Measurements from ENCODE around the gene THAP7.
"Not testable (repeated sequence)": the region's sequence is repeated elsewhere in the genome, so short reads cannot be mapped to it uniquely, and the experiment has no call there.

The THAP7 gene

GRCh38 chr22:20977019-20977418, 24.9 kb downstream of the THAP7 start:
- DNase-seq, result no peak

DNA sequence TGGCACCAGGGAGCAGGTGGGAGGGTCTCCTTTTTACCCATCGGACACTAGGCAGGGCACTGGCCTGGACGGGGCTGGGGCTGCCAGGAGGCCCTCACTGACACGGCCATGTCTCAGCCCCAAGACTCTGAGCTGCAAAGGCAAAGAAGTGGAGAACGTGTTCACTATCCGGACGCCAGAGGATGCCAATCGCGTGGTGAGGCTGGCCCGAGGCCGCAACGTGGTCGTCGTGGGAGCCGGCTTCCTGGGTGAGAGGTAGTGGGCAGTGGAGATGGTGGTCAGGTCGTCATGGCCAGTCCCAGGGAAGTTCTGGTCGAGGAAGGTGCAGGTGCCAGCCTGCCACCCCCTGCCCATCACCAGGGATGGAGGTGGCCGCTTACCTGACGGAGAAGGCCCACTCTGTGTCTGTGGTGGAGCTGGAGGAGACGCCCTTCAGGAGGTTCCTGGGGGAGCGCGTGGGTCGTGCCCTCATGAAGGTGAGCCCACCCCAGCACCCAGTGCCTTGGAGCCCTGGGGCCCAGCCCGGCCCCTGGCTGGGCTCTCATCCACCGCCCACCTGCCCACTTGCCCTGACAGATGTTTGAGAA, 25.5 kb downstream of the THAP7 start:
- no peak for DNase-seq

- no peak for DNase-seq
These were observed 26.2 kb downstream of the THAP7 start for GRCh38 chr22:20975541-20976290.

DNA sequence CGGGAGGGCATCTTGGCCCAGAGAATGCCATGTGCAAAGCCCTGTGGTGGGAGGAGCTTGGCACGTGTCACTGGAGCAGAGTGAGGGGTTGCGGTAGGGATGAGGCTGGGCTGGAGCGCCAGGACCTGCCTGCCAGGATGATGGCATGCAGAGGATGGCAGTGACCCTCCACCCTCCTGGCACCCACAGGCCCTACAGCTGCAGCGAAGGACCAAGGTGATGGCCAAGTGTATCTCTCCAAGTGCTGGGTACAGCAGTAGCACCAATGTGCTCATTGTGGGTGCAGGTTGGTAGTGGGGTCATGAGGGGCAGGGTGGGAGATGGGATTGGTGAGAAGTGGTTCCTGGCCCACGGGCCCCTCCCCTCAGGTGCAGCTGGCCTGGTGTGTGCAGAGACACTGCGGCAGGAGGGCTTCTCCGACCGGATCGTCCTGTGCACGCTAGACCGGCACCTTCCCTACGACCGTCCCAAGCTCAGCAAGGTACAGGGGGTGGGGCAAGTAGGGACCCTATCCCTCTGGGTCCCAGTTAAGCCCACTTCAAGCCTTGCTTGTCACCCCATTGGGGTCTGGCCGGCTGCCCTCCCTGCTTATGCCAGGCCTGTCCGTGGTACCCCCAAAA, 27.5 kb downstream of the THAP7 start:
- DNase-seq, result no peak

GRCh38 chr22:20973634-20974286, 28.2 kb downstream of the THAP7 start:
- no peak for DNase-seq

- DNase-seq, result no peak
These were observed 28.9 kb downstream of the THAP7 start for GRCh38 chr22:20972933-20973577.

- DNase-seq, result not testable (repeated sequence)
These were observed 29.8 kb downstream of the THAP7 start for GRCh38 chr22:20972014-20972694.

DNA sequence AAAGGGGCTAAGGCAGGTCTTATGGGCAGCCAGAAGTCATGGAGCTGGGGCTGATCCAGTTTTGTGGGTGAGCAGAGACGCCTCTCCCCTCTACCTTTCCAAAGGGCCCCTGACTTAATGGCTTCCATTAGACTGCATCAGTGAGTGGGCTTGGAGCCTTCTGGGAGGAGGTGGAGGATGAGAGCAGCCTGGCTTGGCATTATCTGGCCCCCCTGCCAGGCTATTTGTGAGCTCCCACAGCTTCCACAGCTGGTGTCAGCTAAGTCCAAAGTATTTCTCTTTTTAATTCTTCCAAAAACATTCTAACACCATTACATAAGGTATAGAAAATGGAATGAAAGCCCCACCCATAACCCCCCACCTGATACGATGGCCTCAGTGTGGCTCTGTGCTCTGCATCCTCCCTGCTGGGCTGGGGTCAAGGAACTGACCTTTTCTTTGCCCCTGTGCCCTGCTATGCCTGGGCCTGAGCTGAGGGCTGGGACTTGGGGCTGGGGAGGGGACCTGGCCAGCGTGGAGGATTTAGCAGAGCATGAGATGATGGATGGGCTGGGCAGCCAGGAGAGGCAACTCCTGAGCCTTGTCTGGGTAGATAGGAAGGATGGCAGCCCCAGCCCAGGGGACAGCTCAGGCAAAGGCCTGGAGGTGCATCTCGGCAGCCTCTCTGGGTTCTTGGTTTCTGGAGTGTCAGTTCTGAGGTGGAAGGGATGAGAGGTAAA, 30.8 kb downstream of the THAP7 start:
- no peak for DNase-seq

- no peak for DNase-seq
These were observed 33.5 kb downstream of the THAP7 start for GRCh38 chr22:20968281-20968977.

- no peak for DNase-seq
These were observed 34.2 kb downstream of the THAP7 start for GRCh38 chr22:20967697-20968211.

DNA sequence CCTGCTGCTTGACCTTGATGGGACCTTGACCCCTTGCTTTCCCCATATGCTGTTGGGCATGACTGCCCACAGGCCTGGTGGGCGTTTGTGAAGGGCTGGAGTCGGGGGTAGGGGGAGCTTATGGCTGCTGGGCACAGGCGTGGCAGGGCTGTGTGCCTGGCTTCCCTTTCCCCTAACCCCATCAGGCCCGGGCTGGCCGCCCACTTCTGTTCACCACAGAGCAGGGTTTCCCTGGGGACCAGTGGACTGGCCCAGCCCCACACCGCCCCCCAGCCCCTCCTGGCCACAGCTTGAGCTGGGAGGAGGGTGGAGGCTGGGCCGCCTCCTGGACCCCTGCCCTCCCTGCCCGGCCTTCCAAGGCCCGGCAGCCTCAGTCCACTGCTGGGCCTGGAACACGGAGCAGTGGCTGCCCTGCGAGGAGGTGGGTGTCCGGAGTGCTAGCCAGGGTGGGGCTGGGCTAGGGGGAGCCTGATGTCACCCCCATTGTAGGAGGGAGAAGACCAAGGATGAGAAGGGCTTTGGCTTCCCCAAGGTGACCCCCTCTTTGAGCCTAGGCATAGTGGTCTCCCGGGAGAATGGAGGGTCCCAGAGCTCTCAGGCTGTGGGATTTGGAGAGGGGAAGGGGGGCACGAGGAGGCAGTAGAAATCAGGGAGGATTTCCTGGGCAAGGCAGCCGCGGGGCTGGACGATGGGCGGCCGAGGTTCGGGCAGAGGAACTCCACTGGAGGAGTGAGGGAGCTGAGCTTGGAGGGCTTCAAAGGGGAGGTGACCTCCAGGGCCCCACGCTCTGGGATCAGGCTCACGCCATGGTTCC, 34.8 kb downstream of the THAP7 start, which contains the start of gene AIFM3:
Gene AIFM3, plus strand, starts transcription at position 373 of the 814 bp plus-strand sequence. CDS start 690 bp downstream, outside the sequence.
- DNase-seq, result no peak

DNA sequence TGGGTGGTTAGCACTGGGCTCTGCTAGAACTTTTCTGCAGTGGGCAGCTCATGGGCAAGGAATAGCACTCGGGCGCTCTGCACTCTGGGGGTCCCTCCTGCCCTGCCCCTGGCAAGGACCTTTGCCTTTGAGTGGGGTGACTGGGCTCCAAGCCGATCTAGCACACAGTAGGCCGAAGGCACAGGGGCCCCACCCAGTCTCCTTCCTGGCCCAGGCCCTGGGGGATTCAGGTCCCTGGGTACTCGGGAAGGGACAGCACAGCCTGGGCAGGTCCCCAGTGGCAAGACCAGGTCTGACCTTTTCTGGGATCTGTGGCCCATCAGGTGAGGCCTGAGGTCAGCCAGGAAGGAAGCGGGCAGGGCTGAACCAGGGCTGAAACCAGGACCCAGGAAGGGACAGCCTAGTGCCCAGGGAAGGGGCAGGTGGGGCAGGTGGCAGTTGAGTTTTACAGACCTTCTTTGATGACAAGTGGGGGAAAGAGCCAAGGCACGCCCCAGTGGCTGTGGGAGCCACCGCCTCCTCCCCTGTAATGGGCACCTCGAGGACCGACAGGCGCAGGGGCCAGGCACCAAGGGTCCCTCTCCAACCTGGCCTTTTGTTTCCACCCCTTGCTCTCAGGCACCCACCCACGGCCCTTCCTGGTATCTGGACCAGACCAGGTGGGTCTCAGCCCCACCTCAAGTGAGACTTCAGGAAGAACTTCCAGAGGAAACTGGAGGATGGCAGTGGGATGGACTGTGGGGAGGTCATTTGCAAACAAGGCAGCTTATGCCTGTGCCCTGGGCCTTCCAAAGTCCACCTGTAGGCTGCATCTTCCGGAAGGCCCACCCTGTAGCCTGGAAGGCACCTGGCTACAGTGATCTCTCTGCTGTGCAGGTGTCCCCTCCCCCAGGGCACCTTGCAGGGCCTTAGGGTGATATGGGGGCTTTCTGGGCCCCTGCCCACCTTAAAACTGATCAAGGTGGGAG, 35.7 kb downstream of the THAP7 start:
- DNase-seq, result no peak

DNA sequence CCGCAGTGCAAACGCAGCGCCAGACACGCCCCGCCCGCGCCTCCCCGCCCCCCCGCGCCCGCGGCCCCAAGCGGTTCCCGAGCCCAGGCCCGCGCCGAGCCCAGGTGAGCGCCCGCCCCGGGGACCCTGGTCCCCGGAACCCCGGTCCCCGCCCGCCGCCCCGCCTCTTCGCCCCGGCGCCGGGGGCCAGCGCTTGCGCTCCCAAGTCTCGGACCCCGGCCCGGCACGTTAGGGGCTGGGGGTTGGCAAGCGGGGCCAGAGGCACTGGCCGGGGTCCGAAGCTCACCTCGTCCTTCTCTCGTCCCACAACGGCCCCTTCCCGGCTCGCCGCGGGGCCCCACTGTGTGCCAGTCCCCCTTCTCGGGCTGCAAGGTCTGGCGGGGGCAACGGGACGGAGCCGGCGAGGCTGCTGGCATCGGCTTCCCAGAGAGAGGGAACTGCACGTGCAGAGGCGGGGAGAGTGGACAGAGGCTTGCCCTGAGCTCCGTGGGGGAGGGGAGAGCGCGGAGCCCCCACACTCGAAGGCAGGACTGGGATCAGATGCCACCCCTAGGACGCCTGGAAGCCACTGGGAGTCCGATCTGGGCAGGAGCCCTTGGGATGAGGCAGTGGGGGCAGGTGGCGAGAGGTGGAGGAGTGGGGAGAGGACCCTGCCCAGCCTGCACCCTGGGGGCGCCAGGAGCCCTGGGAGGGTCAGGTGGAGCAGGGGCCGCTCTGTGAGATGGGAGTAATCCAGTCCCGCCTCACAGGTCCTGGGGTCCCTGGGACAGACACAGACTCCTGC, 36.6 kb downstream of the THAP7 start:
- no peak for DNase-seq

DNA sequence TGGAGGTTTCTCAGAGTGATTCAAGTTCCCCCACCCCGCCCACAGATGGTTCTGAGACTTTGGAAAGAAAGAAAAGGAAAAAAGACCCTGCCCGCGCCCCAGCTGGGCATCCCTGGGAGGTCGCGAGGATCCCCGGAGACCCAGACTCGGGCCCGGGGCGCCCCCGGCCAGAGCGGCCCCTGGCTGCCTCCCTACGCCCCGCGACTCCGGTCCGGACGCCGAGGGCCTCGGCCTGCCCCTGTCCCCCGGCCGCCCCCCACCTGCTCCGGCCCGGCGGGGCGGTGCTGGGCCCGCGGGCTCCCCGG, 37.2 kb downstream of the THAP7 start:
- peak; percentile 38 for DNase-seq

DNA sequence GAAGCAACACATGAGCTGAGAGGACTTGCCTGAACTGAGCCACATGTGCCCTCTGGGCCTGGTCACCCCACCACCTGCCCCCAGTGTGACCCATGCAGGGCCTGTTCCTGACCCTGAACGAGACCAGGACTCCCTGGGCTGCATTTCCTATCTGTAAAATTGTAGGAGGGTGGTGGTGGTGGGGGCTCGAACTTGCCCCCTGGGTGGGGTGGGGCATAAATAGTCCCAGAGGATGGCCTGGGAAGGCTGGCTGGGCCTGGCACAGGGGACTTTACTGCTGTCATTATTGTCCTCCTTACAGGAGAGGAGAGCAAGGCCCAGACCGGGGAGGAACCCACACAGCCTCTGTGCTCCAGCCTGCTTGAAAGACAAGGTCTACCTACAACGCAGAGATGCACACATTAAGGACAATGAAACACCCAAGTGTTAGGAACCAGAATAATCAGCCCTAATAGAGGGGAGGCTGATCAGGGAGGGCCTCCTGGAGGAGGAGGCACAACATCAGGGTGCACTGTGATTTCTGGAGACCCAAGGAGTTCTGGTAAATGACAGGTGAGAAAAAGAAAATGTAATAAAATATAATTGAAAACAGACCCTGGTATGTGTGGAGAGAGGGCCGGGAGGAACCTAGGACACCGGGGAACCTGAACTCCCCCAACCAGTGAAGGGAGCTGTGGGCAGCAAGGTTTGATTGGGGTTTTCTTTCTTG, 37.7 kb downstream of the THAP7 start:
- no peak for DNase-seq

DNA sequence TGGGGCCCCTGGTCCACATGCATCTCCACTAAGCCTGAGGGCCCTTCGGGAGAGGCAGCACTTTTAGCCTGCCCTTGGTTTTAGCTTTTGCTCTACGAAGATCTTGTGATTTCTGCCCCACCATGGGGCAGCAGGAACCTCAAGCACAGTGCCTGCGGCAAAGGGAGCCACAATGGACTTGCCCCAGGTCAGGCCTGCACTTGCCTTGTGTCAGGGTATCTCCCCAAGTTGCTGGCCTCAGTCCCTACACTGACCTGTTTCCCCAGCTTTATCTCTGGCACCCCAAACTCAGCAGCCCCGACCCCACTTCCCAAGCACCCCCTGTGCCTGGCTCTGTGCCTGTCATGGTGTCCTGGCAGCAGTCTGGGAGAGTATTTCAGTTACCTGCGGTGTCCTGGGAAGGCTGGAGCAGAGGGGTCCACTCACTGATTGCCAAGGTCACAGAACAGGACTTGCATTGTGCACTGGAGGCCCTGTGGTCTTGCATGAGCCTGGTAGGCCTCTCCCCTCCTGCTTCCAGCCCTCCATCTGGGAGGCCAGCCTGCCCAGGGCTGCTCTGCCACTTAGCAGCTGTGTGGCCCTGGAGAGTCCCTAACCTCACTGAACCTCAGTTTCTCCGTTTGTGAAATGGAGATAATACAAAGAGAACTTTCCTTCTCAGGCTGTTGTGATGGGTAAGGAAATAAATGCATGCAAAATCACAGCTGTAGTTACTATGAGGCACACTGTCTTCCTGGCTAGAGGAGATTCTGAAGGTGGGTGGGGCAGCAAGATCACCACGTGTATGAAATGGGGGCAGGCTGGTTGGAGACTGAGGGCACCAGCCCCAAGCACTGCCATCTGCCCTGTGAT, 38.5 kb downstream of the THAP7 start:
- no peak for DNase-seq

Measured in stimulated activated CD4-positive, alpha-beta T cell treated with anti-CD3 and anti-CD28 coated beads, Interleukin-15, amount 100 ng/mL, for 24 hours (primary cell).